GM10266 (cell line): ENCODE results near the gene SCN7A.

Experiments
- DNase-seq: peaks from one replicate; pipeline ENCODE4 v3.0.0; 2012; ENCODE audit errors: extremely low spot score
- TF ChIP-seq, protein P1 (sequence below): IDR thresholded peaks from 2 replicates; pipeline ENCODE4 v1.5.1; 2012; ENCODE audit warnings: mild to moderate bottlenecking, low read depth; ENCODE audit not compliant: control insufficient read depth, insufficient read depth; ENCODE audit errors: missing control alignments

SCN7A gene

DNA sequence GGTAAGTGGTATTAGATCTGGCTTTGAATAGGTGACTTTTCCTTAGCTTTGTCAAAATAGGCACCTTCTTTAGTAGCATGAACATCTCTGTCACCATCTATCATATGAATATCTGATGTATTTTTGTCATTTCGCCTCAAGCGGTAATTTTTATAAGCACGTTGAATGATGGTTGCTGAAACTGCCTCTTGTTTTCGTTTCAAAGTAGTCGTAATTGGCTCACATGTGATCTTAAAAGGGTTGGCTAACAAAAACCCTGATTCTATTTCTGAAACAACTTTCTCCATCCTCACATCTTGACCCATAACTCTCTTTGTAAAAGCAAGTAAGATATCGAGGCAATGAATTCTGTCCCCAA lies 88.5 kb downstream of the SCN7A start:
- DNase-seq, result no peak
- TF ChIP-seq, protein P1, sequence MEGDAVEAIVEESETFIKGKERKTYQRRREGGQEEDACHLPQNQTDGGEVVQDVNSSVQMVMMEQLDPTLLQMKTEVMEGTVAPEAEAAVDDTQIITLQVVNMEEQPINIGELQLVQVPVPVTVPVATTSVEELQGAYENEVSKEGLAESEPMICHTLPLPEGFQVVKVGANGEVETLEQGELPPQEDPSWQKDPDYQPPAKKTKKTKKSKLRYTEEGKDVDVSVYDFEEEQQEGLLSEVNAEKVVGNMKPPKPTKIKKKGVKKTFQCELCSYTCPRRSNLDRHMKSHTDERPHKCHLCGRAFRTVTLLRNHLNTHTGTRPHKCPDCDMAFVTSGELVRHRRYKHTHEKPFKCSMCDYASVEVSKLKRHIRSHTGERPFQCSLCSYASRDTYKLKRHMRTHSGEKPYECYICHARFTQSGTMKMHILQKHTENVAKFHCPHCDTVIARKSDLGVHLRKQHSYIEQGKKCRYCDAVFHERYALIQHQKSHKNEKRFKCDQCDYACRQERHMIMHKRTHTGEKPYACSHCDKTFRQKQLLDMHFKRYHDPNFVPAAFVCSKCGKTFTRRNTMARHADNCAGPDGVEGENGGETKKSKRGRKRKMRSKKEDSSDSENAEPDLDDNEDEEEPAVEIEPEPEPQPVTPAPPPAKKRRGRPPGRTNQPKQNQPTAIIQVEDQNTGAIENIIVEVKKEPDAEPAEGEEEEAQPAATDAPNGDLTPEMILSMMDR, result no peak

DNA sequence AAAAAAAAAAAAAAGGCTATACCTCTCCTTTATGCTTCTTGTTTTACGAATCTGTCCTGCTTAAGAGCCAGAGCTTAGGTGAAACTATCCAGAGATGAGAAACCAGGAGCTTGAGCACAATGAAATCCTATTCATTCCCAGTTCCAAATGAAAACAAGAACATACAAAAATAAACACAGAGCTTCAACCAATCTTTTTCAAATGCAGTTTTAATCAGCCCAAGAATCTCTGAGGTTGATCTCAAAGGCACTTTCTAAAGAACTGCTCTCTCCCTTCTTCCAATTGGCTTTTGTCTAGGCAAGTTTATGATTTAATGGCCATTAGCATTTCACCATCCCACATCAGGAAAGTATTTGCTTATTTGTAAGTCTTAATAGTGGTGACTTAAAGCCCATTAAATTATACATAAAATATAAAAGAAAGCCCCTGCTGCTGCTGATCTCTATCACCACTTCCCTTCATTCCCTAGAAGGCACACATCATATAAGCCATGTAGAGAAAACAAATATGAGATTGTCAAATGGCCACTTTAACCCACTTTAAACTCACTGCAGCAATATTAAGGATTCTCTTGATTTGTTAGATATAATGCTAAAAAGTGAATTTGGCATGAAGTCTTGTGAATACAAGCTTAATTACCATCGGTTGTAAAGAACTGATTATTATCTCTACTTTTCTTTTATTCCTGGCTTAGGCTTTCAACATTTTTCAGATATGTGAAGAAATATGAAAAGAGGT lies 89.0 kb downstream of the SCN7A start:
- TF ChIP-seq, protein P1, result no peak
- no peak for DNase-seq

- no peak for DNase-seq
- TF ChIP-seq, protein P1, result no peak
Measured at GRCh38 chr2:166394245-166394644, 99.8 kb downstream of the SCN7A start.

GRCh38 chr2:166393008-166393407 lies 101.0 kb downstream of the SCN7A start:
- TF ChIP-seq, protein P1, result no peak
- DNase-seq, result no peak

DNA sequence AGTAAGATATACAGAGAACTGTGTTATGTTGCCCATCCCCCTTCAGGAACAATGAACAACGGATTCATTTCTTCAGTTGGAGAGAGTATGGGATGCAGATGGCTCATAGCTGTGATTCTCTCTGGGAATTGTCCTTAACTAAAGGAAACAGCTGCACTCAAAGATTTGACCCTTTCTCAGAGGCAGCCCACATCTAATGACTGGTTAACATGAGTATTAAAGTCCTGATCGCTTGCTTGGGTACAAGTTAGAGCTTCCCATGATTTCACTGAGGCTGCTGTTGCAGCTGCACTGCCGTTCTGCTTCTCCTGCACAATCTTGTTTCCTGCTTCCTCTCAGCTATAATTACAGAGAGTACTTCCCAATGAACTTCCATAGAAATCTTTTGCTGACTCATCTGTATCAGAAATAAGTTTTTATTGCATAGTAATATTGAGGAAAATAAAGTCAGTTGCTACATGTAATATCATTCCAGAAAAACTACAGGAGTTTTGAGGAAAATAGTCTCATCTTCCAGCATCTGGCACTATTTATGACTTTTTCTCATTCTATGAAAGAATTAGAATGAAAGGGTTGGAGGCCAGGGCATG lies 105.5 kb downstream of the SCN7A start:
- DNase-seq, result no peak
- TF ChIP-seq, protein P1, result no peak

DNA sequence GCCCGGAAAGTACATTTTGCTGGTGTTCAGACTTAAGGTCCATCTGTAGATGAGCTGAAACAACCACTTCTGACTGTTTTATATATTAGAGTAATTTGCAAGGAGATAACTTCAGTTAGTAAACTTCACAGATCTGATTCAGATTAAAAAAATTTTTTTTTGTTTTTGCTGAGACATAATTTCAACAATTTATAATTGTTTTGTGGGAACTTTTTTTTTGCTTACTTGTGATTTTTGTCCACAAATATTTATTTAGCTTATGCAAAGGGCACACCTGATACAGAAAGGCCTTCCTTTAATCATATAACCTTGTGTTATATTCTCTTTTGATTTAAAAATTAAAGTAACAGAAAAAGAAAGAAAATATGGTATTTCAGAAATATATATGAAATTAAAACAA lies 108.7 kb downstream of the SCN7A start:
- no peak for DNase-seq
- TF ChIP-seq, protein P1, result no peak

- TF ChIP-seq, protein P1, result peak; percentile 23
- DNase-seq, result no peak
Measured at GRCh38 chr2:166384774-166385173, 109.3 kb downstream of the SCN7A start.
